Ishikawa (cell line): ENCODE measurements around the gene ITPR1.

Experiments used
- CEBPB ChIP-seq: IDR thresholded peaks from 2 replicates; pipeline ENCODE4 v1.6.1; 2012
- CREB1 ChIP-seq: IDR thresholded peaks from 2 replicates; pipeline ENCODE4 v1.6.1; 2012; ENCODE audit warnings: low read depth
- EGR1 ChIP-seq: IDR thresholded peaks from 2 replicates; pipeline ENCODE4 v1.6.1; 2012
- EP300 ChIP-seq: IDR thresholded peaks from 2 replicates; pipeline ENCODE4 v1.6.1; 2012; ENCODE audit warnings: borderline replicate concordance
- FOXM1 ChIP-seq: IDR thresholded peaks from 2 replicates; pipeline ENCODE4 v1.6.1; 2012; ENCODE audit warnings: low read depth, borderline replicate concordance
- NFIC ChIP-seq: IDR thresholded peaks from 2 replicates; pipeline ENCODE4 v1.6.1; 2012
- RAD21 ChIP-seq: IDR thresholded peaks from 2 replicates; pipeline ENCODE4 v1.6.1; 2012; ENCODE audit warnings: low read depth
- REST ChIP-seq: IDR thresholded peaks from 2 replicates; pipeline ENCODE4 v1.6.1; 2012; ENCODE audit warnings: low read depth, mild to moderate bottlenecking
- TAF1 ChIP-seq: IDR thresholded peaks from 2 replicates; pipeline ENCODE4 v1.6.1; 2012; ENCODE audit warnings: low read depth, mild to moderate bottlenecking
- TCF12 ChIP-seq: IDR thresholded peaks from 2 replicates; pipeline ENCODE4 v1.6.1; 2012; ENCODE audit warnings: low read depth
- TEAD4 ChIP-seq: IDR thresholded peaks from 2 replicates; pipeline ENCODE4 v1.6.1; 2012
- YY1 ChIP-seq: IDR thresholded peaks from 2 replicates; pipeline ENCODE4 v1.6.1; 2012; ENCODE audit warnings: low read depth
- ZBTB7A ChIP-seq: IDR thresholded peaks from 2 replicates; pipeline ENCODE4 v1.6.1; 2012; ENCODE audit warnings: low read depth
- TF ChIP-seq, protein P1 (sequence below): IDR thresholded peaks from 2 replicates; pipeline ENCODE4 v1.6.1; 2012
- TF ChIP-seq, protein P2 (sequence below): IDR thresholded peaks from 2 replicates; pipeline ENCODE4 v1.6.1; 2012

Gene ITPR1

GRCh38 chr3:4852780-4853748 lies 359.9 kb downstream of the ITPR1 start:
- TF ChIP-seq, protein P1, sequence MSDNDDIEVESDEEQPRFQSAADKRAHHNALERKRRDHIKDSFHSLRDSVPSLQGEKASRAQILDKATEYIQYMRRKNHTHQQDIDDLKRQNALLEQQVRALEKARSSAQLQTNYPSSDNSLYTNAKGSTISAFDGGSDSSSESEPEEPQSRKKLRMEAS = no peak
- TF ChIP-seq ZBTB7A (no peak), CREB1 (no peak), CEBPB (no peak), YY1 (no peak), EGR1 (no peak), NFIC (no peak), RAD21 (no peak), EP300 (no peak), TEAD4 (no peak)
- TF ChIP-seq, protein P2, sequence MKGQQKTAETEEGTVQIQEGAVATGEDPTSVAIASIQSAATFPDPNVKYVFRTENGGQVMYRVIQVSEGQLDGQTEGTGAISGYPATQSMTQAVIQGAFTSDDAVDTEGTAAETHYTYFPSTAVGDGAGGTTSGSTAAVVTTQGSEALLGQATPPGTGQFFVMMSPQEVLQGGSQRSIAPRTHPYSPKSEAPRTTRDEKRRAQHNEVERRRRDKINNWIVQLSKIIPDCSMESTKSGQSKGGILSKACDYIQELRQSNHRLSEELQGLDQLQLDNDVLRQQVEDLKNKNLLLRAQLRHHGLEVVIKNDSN = no peak

GRCh38 chr3:4853749-4854140 lies 360.6 kb downstream of the ITPR1 start:
- TF ChIP-seq TAF1 = no peak
- TF ChIP-seq NFIC = no peak
- TF ChIP-seq ZBTB7A = no peak
- TF ChIP-seq, protein P1 = no peak
- no peak for TF ChIP-seq CEBPB
- TF ChIP-seq, protein P2 = no peak
- no peak for TF ChIP-seq FOXM1
- no peak for TF ChIP-seq REST
- no peak for TF ChIP-seq EP300
- no peak for TF ChIP-seq RAD21
- TF ChIP-seq TCF12 = no peak
- TF ChIP-seq YY1 = no peak
- no peak for TF ChIP-seq TEAD4
- TF ChIP-seq CREB1 = no peak
- TF ChIP-seq EGR1 = no peak

GRCh38 chr3:4855676-4856075 lies 362.5 kb downstream of the ITPR1 start:
- TF ChIP-seq REST (no peak), CEBPB (no peak), TCF12 (no peak), CREB1 (no peak), NFIC (no peak), ZBTB7A (no peak), TAF1 (no peak), RAD21 (no peak), FOXM1 (no peak), EGR1 (no peak), YY1 (no peak), EP300 (no peak)
- TF ChIP-seq, protein P1 = no peak
- TF ChIP-seq, protein P2 = no peak

DNA sequence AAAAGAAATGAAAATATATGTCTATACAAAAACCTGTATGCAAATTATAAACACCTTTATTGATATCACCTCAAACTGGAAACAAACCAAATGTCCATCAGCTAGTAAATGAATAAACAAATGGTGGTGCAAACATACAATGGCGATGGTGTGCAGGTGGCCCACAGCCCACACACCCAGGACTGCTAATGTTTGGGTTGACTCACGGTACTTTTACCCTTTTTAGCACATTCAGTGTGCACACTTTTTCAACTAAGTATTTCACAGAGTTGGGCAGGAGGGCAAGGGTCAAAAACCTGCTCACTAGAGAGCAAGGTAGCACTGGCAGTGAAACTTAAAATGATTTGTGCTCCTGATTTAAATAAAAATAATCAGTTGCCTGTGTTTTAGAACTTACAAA lies 363.0 kb downstream of the ITPR1 start:
- no peak for TF ChIP-seq NFIC
- no peak for TF ChIP-seq ZBTB7A
- TF ChIP-seq TCF12 = no peak

- TF ChIP-seq RAD21 (no peak), FOXM1 (no peak), EP300 (no peak), NFIC (no peak), YY1 (no peak), CREB1 (no peak), REST (no peak)
Measured at GRCh38 chr3:4856564-4856963, 363.4 kb downstream of the ITPR1 start.
